ENCODE data around the gene DSCAML1. TPM values are rescaled to one million over a fixed set of nuclear protein-coding genes. Genes with fewer than 3 reads are reported as not detected.

Gene DSCAML1
- total and polyA plus RNA-seq, 9 of the 15 experiments (the other 6 are each of a cell fraction or from before 2014, with no cell fraction given), result not detected

DNA sequence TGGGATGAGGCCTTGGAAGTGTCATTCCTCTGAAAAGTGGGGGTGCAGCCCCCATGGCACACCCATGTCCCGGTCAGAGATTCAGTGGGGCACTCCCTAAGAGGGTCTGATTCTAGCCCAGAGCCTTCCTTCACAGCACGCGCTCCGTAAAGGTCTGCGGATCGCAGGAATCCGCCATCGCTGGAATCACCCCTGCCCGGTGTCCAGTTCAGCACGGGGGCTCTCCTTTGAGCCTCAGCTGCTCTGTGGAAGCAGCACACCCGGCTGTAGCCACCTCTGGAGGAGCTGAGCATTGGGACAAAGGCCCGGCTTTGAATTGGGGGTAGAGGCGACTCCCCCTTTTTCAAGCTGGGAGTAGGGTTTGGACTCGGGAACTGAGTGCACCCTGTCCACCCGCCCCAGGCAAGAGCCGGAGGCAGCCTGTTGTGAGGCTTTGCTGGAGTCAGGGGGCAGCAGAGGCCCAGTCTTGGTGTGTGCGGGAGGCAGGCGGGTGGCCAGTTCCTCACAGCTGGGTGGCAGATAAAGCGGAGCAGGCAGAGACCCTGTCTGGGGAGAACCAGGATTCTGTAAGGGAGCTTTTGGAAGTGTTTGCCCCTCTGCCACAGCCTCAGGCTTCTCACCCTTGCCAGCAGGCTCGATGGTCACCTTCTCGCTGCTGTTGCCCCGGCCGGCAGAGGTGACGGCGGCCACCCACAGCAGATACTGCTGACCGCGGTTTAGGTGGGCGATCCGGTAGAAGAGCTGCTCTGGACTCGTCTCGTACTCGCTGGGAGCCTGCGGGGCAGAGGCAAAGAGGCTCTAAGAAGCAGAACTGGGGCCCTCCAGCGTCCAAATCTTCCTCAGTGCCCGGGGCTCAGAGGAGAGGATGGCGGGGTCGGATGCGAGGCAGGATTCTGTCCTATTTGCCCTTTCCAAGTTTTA, 353.5 kb downstream of the DSCAML1 start (continued):
- TF ChIP-seq, protein P1, sequence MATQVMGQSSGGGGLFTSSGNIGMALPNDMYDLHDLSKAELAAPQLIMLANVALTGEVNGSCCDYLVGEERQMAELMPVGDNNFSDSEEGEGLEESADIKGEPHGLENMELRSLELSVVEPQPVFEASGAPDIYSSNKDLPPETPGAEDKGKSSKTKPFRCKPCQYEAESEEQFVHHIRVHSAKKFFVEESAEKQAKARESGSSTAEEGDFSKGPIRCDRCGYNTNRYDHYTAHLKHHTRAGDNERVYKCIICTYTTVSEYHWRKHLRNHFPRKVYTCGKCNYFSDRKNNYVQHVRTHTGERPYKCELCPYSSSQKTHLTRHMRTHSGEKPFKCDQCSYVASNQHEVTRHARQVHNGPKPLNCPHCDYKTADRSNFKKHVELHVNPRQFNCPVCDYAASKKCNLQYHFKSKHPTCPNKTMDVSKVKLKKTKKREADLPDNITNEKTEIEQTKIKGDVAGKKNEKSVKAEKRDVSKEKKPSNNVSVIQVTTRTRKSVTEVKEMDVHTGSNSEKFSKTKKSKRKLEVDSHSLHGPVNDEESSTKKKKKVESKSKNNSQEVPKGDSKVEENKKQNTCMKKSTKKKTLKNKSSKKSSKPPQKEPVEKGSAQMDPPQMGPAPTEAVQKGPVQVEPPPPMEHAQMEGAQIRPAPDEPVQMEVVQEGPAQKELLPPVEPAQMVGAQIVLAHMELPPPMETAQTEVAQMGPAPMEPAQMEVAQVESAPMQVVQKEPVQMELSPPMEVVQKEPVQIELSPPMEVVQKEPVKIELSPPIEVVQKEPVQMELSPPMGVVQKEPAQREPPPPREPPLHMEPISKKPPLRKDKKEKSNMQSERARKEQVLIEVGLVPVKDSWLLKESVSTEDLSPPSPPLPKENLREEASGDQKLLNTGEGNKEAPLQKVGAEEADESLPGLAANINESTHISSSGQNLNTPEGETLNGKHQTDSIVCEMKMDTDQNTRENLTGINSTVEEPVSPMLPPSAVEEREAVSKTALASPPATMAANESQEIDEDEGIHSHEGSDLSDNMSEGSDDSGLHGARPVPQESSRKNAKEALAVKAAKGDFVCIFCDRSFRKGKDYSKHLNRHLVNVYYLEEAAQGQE (IDR thresholded peaks at IDR 0.05; ENCODE audit: borderline replicate concordance), result peak; percentile 66
- TF ChIP-seq, protein P1 (CRISPR knock-in tag; IDR thresholded peaks at IDR 0.05; ENCODE audit: low read depth), result no peak
- TF ChIP-seq SPI1 (IDR thresholded peaks at IDR 0.05; ENCODE audit: borderline replicate concordance, low read depth, low read length) (peak; percentile 48; the same call in 1 of the 2 replicates), PRMT5 (CRISPR knock-in tag; IDR thresholded peaks at IDR 0.05) (no peak), LARP7 (IDR thresholded peaks at IDR 0.05) (no peak), BHLHE40 (IDR thresholded peaks at IDR 0.05; ENCODE audit: low read length) (no peak), DPF2 (IDR thresholded peaks at IDR 0.05) (no peak), CXXC5 (CRISPR knock-in tag; IDR thresholded peaks at IDR 0.05) (no peak), DMBX1 (CRISPR knock-in tag; IDR thresholded peaks at IDR 0.05; ENCODE audit: borderline replicate concordance) (no peak), ZNF3 (CRISPR knock-in tag; IDR thresholded peaks at IDR 0.05) (no peak)
- TF ChIP-seq, protein P2, sequence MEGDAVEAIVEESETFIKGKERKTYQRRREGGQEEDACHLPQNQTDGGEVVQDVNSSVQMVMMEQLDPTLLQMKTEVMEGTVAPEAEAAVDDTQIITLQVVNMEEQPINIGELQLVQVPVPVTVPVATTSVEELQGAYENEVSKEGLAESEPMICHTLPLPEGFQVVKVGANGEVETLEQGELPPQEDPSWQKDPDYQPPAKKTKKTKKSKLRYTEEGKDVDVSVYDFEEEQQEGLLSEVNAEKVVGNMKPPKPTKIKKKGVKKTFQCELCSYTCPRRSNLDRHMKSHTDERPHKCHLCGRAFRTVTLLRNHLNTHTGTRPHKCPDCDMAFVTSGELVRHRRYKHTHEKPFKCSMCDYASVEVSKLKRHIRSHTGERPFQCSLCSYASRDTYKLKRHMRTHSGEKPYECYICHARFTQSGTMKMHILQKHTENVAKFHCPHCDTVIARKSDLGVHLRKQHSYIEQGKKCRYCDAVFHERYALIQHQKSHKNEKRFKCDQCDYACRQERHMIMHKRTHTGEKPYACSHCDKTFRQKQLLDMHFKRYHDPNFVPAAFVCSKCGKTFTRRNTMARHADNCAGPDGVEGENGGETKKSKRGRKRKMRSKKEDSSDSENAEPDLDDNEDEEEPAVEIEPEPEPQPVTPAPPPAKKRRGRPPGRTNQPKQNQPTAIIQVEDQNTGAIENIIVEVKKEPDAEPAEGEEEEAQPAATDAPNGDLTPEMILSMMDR (IDR thresholded peaks at IDR 0.05 in 2 of 3, conservative IDR thresholded peaks at IDR 0.05 in 1 of 3; ENCODE audit: insufficient read depth in 2 of 3, low read depth in 1 of 3, low read length in 3 of 3), result peak; percentile 74 to 80 (median 79)
- TF ChIP-seq, protein P3, sequence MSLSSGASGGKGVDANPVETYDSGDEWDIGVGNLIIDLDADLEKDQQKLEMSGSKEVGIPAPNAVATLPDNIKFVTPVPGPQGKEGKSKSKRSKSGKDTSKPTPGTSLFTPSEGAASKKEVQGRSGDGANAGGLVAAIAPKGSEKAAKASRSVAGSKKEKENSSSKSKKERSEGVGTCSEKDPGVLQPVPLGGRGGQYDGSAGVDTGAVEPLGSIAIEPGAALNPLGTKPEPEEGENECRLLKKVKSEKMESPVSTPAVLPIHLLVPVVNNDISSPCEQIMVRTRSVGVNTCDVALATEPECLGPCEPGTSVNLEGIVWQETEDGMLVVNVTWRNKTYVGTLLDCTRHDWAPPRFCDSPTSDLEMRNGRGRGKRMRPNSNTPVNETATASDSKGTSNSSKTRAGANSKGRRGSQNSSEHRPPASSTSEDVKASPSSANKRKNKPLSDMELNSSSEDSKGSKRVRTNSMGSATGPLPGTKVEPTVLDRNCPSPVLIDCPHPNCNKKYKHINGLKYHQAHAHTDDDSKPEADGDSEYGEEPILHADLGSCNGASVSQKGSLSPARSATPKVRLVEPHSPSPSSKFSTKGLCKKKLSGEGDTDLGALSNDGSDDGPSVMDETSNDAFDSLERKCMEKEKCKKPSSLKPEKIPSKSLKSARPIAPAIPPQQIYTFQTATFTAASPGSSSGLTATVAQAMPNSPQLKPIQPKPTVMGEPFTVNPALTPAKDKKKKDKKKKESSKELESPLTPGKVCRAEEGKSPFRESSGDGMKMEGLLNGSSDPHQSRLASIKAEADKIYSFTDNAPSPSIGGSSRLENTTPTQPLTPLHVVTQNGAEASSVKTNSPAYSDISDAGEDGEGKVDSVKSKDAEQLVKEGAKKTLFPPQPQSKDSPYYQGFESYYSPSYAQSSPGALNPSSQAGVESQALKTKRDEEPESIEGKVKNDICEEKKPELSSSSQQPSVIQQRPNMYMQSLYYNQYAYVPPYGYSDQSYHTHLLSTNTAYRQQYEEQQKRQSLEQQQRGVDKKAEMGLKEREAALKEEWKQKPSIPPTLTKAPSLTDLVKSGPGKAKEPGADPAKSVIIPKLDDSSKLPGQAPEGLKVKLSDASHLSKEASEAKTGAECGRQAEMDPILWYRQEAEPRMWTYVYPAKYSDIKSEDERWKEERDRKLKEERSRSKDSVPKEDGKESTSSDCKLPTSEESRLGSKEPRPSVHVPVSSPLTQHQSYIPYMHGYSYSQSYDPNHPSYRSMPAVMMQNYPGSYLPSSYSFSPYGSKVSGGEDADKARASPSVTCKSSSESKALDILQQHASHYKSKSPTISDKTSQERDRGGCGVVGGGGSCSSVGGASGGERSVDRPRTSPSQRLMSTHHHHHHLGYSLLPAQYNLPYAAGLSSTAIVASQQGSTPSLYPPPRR (CRISPR knock-in tag; IDR thresholded peaks at IDR 0.05; ENCODE audit: borderline replicate concordance), result no peak

Data from K562 (cell line).